Measurements from ENCODE around the gene AKT1.
A peak's percentile ranks its signal among the peaks of the same experiment; 100 is the strongest.
"Not testable (repeated sequence)": the region's sequence is repeated elsewhere in the genome, so short reads cannot be mapped to it uniquely, and the experiment has no call there.

The AKT1 gene

GRCh38 chr14:104818714-104819161, 23.2 kb upstream of the AKT1 start:
- no peak for DNase-seq

- DNase-seq: no peak
Measured at GRCh38 chr14:104817930-104818713, 22.6 kb upstream of the AKT1 start.

GRCh38 chr14:104816616-104816884, 21.0 kb upstream of the AKT1 start:
- DNase-seq: no peak

GRCh38 chr14:104814701-104815100, 19.2 kb upstream of the AKT1 start:
- DNase-seq: not testable (repeated sequence)

- DNase-seq: no peak
Measured at GRCh38 chr14:104813286-104813685, 17.7 kb upstream of the AKT1 start.

- no peak for DNase-seq
Measured at GRCh38 chr14:104810316-104810715, 14.8 kb upstream of the AKT1 start.

- no peak for DNase-seq
Measured at GRCh38 chr14:104808456-104808855, 12.9 kb upstream of the AKT1 start.

GRCh38 chr14:104806625-104807465, 11.3 kb upstream of the AKT1 start:
- DNase-seq: no peak

GRCh38 chr14:104805941-104806624, 10.5 kb upstream of the AKT1 start:
- no peak for DNase-seq

GRCh38 chr14:104805326-104805678, 9.8 kb upstream of the AKT1 start:
- no peak for DNase-seq

- no peak for DNase-seq
Measured at GRCh38 chr14:104804481-104805325, 9.2 kb upstream of the AKT1 start.

GRCh38 chr14:104803912-104804410, 8.4 kb upstream of the AKT1 start:
- DNase-seq: no peak

GRCh38 chr14:104803280-104803911, 7.8 kb upstream of the AKT1 start:
- DNase-seq: no peak

GRCh38 chr14:104802394-104803184, 7.0 kb upstream of the AKT1 start:
- no peak for DNase-seq

- DNase-seq: no peak
Measured at GRCh38 chr14:104801520-104802393, 6.2 kb upstream of the AKT1 start.

- peak; percentile 46 to 80 (median 63) for DNase-seq
Measured at GRCh38 chr14:104800771-104801519, 5.4 kb upstream of the AKT1 start, which contains the start of gene ZBTB42. TSS of gene ZBTB42 (plus strand) at chr14:104801101. CDS start at chr14:104801198, 97 bp downstream.

GRCh38 chr14:104800015-104800770, 4.6 kb upstream of the AKT1 start:
- peak; percentile 63 to 85 (median 73) for DNase-seq

Data from T-helper 2 cell (primary cell).